Epithelial cell of esophagus (primary cell): ENCODE results near the gene NDST4.

ENCODE experiments used
- DNase-seq: peaks from one replicate; pipeline ENCODE4 v3.0.0; 2010; ENCODE audit warnings: low read depth
- H3K4me3 ChIP-seq: 2 replicates; pipeline ENCODE4 v1.5.1; 2011; ENCODE audit warnings: mild to moderate bottlenecking, low read length, control low read depth
- CTCF ChIP-seq: IDR thresholded peaks from 2 replicates; pipeline ENCODE4 v1.5.1; 2011; ENCODE audit warnings: low read depth, mild to moderate bottlenecking, low read length, control low read depth, inconsistent platforms; ENCODE audit not compliant: insufficient read depth; ENCODE audit errors: missing control alignments

NDST4 gene

GRCh38 chr4:114866901-114867670, 246.3 kb downstream of the NDST4 start:
- H3K4me3 ChIP-seq = no peak overlapping the region
- TF ChIP-seq CTCF = no peak
- DNase-seq = no peak

- no peak overlapping the region for H3K4me3 ChIP-seq
- no peak for DNase-seq
- no peak for TF ChIP-seq CTCF
These were observed 249.4 kb downstream of the NDST4 start for GRCh38 chr4:114864060-114864459.

GRCh38 chr4:114860786-114861185, 252.6 kb downstream of the NDST4 start:
- TF ChIP-seq CTCF = no peak
- DNase-seq = no peak

GRCh38 chr4:114857831-114858230, 255.6 kb downstream of the NDST4 start:
- no peak for TF ChIP-seq CTCF

More at GRCh38 chr4:114860786-114861185, 252.6 kb downstream of the NDST4 start:
- H3K4me3 ChIP-seq = no peak overlapping the region

GRCh38 chr4:114839986-114840385, 273.4 kb downstream of the NDST4 start:
- DNase-seq = no peak
- no peak for TF ChIP-seq CTCF

More at GRCh38 chr4:114857831-114858230, 255.6 kb downstream of the NDST4 start:
- H3K4me3 ChIP-seq = no peak overlapping the region
- peak; percentile 77 for DNase-seq

GRCh38 chr4:114830628-114831027, 282.8 kb downstream of the NDST4 start:
- no peak overlapping the region for H3K4me3 ChIP-seq
- no peak for DNase-seq
- TF ChIP-seq CTCF = no peak

More at GRCh38 chr4:114839986-114840385, 273.4 kb downstream of the NDST4 start:
- H3K4me3 ChIP-seq = no peak overlapping the region

GRCh38 chr4:114827651-114828050, 285.8 kb downstream of the NDST4 start:
- TF ChIP-seq CTCF = no peak
- H3K4me3 ChIP-seq = no peak overlapping the region
- no peak for DNase-seq
